ENCODE data around the gene ARSJ.

Gene ARSJ

GRCh38 chr4:114012749-114013148, 33.3 kb upstream of the ARSJ start:
- no peak for DNase-seq (ENCODE audit: low read depth)
- H3K4me3 ChIP-seq (ENCODE audit: low read depth, low read length) = no peak overlapping the region
- no peak for TF ChIP-seq POLR2A (IDR thresholded peaks at IDR 0.05; ENCODE audit: extremely low read depth, insufficient read length)
- no peak for TF ChIP-seq CTCF (IDR thresholded peaks at IDR 0.05; ENCODE audit: low read depth, low read length)
- TF ChIP-seq MAX (IDR thresholded peaks at IDR 0.05; ENCODE audit: low read depth, low read length) = no peak
- no peak for TF ChIP-seq MYC (IDR thresholded peaks at IDR 0.05; ENCODE audit: low read depth, low read length)

GRCh38 chr4:114005569-114006442, 26.4 kb upstream of the ARSJ start:
- no peak for DNase-seq (ENCODE audit: low read depth)
- H3K4me3 ChIP-seq (ENCODE audit: low read depth, low read length) = no peak overlapping the region
- TF ChIP-seq POLR2A (IDR thresholded peaks at IDR 0.05; ENCODE audit: extremely low read depth, insufficient read length) = no peak
- TF ChIP-seq CTCF (IDR thresholded peaks at IDR 0.05; ENCODE audit: low read depth, low read length) = no peak
- no peak for TF ChIP-seq MAX (IDR thresholded peaks at IDR 0.05; ENCODE audit: low read depth, low read length)
- no peak for TF ChIP-seq MYC (IDR thresholded peaks at IDR 0.05; ENCODE audit: low read depth, low read length)

- DNase-seq (ENCODE audit: low read depth) = peak; percentile 68
- peak overlapping the region; percentile 40 for H3K4me3 ChIP-seq (ENCODE audit: low read depth, low read length)
Measured at GRCh38 chr4:114004483-114005226, 25.2 kb upstream of the ARSJ start.

- DNase-seq (ENCODE audit: low read depth) = no peak
- TF ChIP-seq MAX (IDR thresholded peaks at IDR 0.05; ENCODE audit: low read depth, low read length) = no peak
- TF ChIP-seq MYC (IDR thresholded peaks at IDR 0.05; ENCODE audit: low read depth, low read length) = no peak
- no peak for TF ChIP-seq POLR2A (IDR thresholded peaks at IDR 0.05; ENCODE audit: extremely low read depth, insufficient read length)
- no peak for TF ChIP-seq CTCF (IDR thresholded peaks at IDR 0.05; ENCODE audit: low read depth, low read length)
- no peak overlapping the region for H3K4me3 ChIP-seq (ENCODE audit: low read depth, low read length)
Measured at GRCh38 chr4:113998531-113998930, 19.1 kb upstream of the ARSJ start.

- no peak for DNase-seq (ENCODE audit: low read depth)
- no peak overlapping the region for H3K4me3 ChIP-seq (ENCODE audit: low read depth, low read length)
- TF ChIP-seq POLR2A (IDR thresholded peaks at IDR 0.05; ENCODE audit: extremely low read depth, insufficient read length) = no peak
Measured at GRCh38 chr4:113998079-113998478, 18.6 kb upstream of the ARSJ start.

GRCh38 chr4:113997206-113997605, 17.8 kb upstream of the ARSJ start:
- H3K4me3 ChIP-seq (ENCODE audit: low read depth, low read length) = no peak overlapping the region
- no peak for DNase-seq (ENCODE audit: low read depth)
- TF ChIP-seq POLR2A (IDR thresholded peaks at IDR 0.05; ENCODE audit: extremely low read depth, insufficient read length) = no peak
- no peak for TF ChIP-seq MAX (IDR thresholded peaks at IDR 0.05; ENCODE audit: low read depth, low read length)
- TF ChIP-seq MYC (IDR thresholded peaks at IDR 0.05; ENCODE audit: low read depth, low read length) = no peak
- no peak for TF ChIP-seq CTCF (IDR thresholded peaks at IDR 0.05; ENCODE audit: low read depth, low read length)

Data from NB4 (cell line).